PC-9 (cell line): ENCODE results near the gene C11orf21. TPM values are rescaled to one million over a fixed set of nuclear protein-coding genes. Genes with fewer than 3 reads are reported as not detected.
A peak's percentile ranks its signal among the peaks of the same experiment; 100 is the strongest.

Experiments
- BruUV-seq: library from RNA; stranded (reverse); fragments of 400-500 nt; replicated peaks from 2 replicates; lab custom pipeline; 2021; lab: Mats Ljungman, UMichigan
- CTCF ChIA-PET: fragments of 300-600 bp; sonication (Branson Sonifier 250); formaldehyde crosslinking; loops from one replicate; lab custom pipeline; 2022; ENCODE audit warnings: antibody characterized with exemption; lab: Charles Lee
- POLR2A ChIA-PET: fragments of 300-600 bp; sonication (Branson Sonifier 250); formaldehyde crosslinking; loops from one replicate; lab custom pipeline; 2022; ENCODE audit warnings: antibody characterized with exemption; ENCODE audit not compliant: unreplicated experiment; lab: Charles Lee
- DNase-seq, 2 experiments: peaks; one replicate each; pipeline versions ENCODE4 v3.0.0 to v3.0.0-alpha.2; 2015 to 2022; ENCODE audit warnings: mixed read lengths in 1 of 2
- H2AFZ ChIP-seq: fragments of 200-600 bp; sonication (generic); 2 replicates; pipeline ENCODE4 v1.8.1; 2017; ENCODE audit warnings: antibody characterized with exemption
- H3F3A ChIP-seq: fragments of 200-600 bp; sonication (generic); 2 replicates; pipeline ENCODE4 v1.8.1; 2017; ENCODE audit warnings: antibody characterized with exemption, mild to moderate bottlenecking, low read depth; ENCODE audit not compliant: insufficient read depth
- H3K27ac ChIP-seq: fragments of 200-600 bp; sonication (generic); 2 replicates; pipeline ENCODE4 v1.6.1; 2016; ENCODE audit warnings: mixed run types
- H3K27me3 ChIP-seq: fragments of 200-600 bp; sonication (generic); 2 replicates; pipeline ENCODE4 v1.6.1; 2016; ENCODE audit warnings: low read depth, mixed run types; ENCODE audit not compliant: insufficient read depth
- H3K36me3 ChIP-seq: fragments of 200-600 bp; sonication (generic); 2 replicates; pipeline ENCODE4 v1.6.1; 2016; ENCODE audit warnings: low read depth, mixed run types
- H3K4me1 ChIP-seq: fragments of 200-600 bp; sonication (generic); replicated peaks from 2 replicates; pipeline ENCODE4 v1.6.1; 2016; ENCODE audit warnings: mixed run types; ENCODE audit not compliant: insufficient read depth
- H3K4me2 ChIP-seq: fragments of 200-600 bp; sonication (generic); 2 replicates; pipeline ENCODE4 v1.6.1; 2017; ENCODE audit warnings: mixed run types
- H3K4me3 ChIP-seq: fragments of 200-600 bp; sonication (generic); 2 replicates; pipeline ENCODE4 v1.6.1; 2016; ENCODE audit warnings: mixed run types
- H3K79me2 ChIP-seq: fragments of 200-600 bp; sonication (generic); 2 replicates; pipeline ENCODE4 v1.6.1; 2017; ENCODE audit warnings: low read depth, mixed run types
- H3K9me2 ChIP-seq: fragments of 200-600 bp; sonication (generic); 2 replicates; pipeline ENCODE4 v1.8.1; 2017; ENCODE audit warnings: mild to moderate bottlenecking; ENCODE audit not compliant: insufficient read depth
- H3K9me3 ChIP-seq: fragments of 200-600 bp; sonication (generic); 2 replicates; pipeline ENCODE4 v1.8.1; 2016; ENCODE audit warnings: low read depth; ENCODE audit not compliant: insufficient read depth
- H4K20me1 ChIP-seq: fragments of 200-600 bp; sonication (generic); 2 replicates; pipeline ENCODE4 v1.8.1; 2017; ENCODE audit not compliant: insufficient read depth
- CTCF ChIP-seq: fragments of 200-600 bp; sonication (generic); conservative IDR thresholded peaks from 2 replicates; pipeline ENCODE4 v1.6.1; 2017; ENCODE audit warnings: mixed run types, antibody characterized with exemption, mild to moderate bottlenecking, moderate library complexity
- EZH2 ChIP-seq: fragments of 200-600 bp; sonication (generic); IDR thresholded peaks from 2 replicates; pipeline ENCODE4 v1.8.0; 2017; ENCODE audit warnings: antibody characterized with exemption, low read depth
- intact Hi-C: fragments of 100-400 bp; cut with micrococcal nuclease; formaldehyde crosslinking; loops from one replicate; pipeline ENCODE4 v1.10.0; 2022; ENCODE audit not compliant: unreplicated experiment
- total RNA-seq: library from RNA; stranded (reverse); gene quantifications from 2 replicates; pipeline ENCODE4 v1.2.3, GENCODE V29; 2021

The C11orf21 gene
- total RNA-seq, 1 experiment from 2014 or later: not detected

GRCh38 chr11:2312232-2313042, 10.7 kb upstream of the C11orf21 start:
- Histone ChIP-seq H4K20me1 (no peaks in the 10 kb centered on the region), H3K9me3 (no peaks in the 10 kb centered on the region), H3K27ac (0 out of 2 replicates have a peak overlapping the region, but pooled peaks have one; percentile 9), H3K36me3 (no peaks in the 10 kb centered on the region), H2AFZ (no peak overlapping the region), H3K79me2 (no peaks in the 10 kb centered on the region), H3K4me1 (peaks cover 8% of the 10 kb centered on the region), H3K9me2 (no peaks in the 10 kb centered on the region), H3K4me2 (peak overlapping the region; percentile 7; the same call in 1 of the 2 replicates), H3F3A (no peaks in the 10 kb centered on the region), H3K4me3 (no peak overlapping the region), H3K27me3 (no peaks in the 10 kb centered on the region)
- ChIA-PET POLR2A (no interaction called here), CTCF (interaction anchor here (0.5 kb wide), 1 partner anchor 78 kb away, joined by 9 read pairs; no protein-coding TSS in a partner anchor)
- TF ChIP-seq EZH2 (no peak), CTCF (no peak; the same call in 1 of the 2 replicates)
- peak in 1 of 2 experiments; percentile 37 for DNase-seq
- BruUV-seq: no TSS peak
- intact Hi-C loops: no loop called here

DNA sequence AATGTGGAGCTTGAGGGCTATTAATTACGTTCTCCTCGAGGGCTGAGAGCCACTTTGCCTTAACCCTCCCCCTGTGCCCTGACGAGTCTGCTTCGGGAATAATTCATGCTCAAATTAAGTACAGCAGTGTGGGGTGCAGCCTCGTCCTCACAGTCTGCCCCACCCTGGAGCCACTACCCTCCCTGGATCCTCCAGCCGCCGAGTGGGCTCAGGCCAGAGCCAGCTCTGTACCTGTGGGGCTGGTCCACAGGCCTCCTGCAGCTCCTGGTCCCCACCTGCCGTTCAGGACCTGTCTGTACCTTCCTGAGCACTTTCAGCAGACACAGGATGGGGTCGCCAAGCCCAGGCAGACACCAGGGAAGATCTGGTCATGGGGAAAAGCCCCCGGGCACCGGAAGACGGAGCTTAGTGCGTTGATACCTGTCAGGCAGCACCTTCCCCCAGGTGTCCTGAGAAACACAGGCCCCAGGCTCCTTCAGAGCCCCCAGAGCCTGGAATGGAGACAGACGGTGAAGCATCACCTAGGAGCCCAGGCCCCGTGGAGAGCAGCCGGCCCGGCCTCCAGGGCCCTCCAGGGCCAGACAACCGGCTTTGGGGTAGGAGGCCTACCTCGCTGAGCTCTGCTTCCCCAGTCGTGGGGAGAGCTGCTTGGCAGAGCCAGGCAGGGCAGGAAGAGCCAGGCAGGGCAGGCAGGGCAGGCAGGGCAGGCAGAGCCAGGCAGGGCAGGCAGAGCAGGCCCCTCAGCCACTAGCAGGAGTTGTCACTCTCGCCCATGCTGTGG, 9.8 kb upstream of the C11orf21 start:
- intact Hi-C loops: no loop called here
- POLR2A ChIA-PET: interaction anchor here (0.6 kb wide), 1 partner anchor 67 kb away, joined by 4 read pairs; no protein-coding TSS in a partner anchor

More for the DNA sequence above, 9.8 kb upstream of the C11orf21 start:
- Histone ChIP-seq H3K79me2 (no peaks in the 10 kb centered on the region), H3F3A (no peaks in the 10 kb centered on the region), H3K4me3 (no peak overlapping the region), H3K4me1 (peaks cover 8% of the 10 kb centered on the region), H3K4me2 (peak overlapping the region; percentile 7; the same call in 1 of the 2 replicates), H3K27ac (0 out of 2 replicates have a peak overlapping the region, but pooled peaks have one; percentile 9), H3K9me3 (no peaks in the 10 kb centered on the region), H3K9me2 (no peaks in the 10 kb centered on the region), H4K20me1 (no peaks in the 10 kb centered on the region), H3K27me3 (no peaks in the 10 kb centered on the region), H2AFZ (no peak overlapping the region), H3K36me3 (no peaks in the 10 kb centered on the region)
- TF ChIP-seq CTCF (no peak), EZH2 (no peak)
- no TSS peak for BruUV-seq
- DNase-seq: no peak
- CTCF ChIA-PET: interaction anchor here (0.5 kb wide), 1 partner anchor 79 kb away, joined by 9 read pairs; no protein-coding TSS in a partner anchor
